ENCODE results near the gene PLXNA4.

DNA sequence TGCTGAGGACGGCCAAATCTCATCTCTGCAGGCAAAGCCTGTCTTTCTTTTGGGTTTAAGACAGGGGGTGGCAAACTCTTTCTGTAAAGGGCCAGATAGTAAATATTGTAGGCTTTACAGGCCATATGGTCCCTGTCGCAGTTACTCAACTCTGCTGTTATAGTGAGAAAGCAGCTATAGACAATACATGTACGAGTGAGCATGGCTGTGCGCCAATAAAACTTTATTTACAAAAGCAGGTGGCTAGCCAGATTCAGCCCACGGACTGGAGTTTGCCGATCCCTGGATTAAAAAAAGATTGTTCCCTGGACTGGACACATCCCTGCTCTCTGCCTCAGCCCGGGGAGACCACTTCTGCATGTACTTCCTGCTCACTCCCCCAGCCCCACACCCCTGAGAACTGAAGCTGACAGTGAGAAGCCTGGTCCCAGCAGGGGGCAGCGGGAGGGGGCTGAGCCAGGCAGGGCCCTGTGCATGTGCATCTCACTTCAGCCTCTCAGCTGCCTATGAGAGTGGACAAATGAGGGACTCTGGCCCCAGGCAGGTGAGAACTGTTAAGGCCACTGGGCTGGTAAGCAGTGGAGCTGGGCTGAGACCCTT, 392.4 kb downstream of the PLXNA4 start:
- TF ChIP-seq GATA2 (IDR thresholded peaks at IDR 0.05; ENCODE audit: low read depth, low read length): no peak
- no peak for TF ChIP-seq GATA3 (IDR thresholded peaks at IDR 0.05; ENCODE audit: low read depth, low read length)

Data from SH-SY5Y (cell line).